Measurements from ENCODE around the gene KIF2A.

DNA sequence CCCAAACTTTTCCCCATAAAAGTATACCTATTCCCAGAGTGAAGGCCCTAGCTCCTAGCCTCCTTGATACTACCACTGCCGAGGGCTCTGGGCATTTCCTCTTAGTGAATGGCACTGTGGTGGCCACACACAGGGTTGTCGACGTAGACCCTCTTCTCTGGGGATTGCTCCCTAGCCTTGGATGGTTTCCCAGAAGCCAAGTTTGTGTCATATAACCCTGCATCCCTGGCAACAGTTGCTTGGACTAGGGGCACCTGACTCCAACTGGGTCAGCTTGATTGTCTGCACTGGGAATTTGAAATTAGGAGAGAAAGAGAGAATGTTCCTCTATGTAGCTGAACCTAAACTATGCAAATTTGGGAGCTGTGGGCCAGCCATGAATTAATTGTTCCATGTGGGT, 32.3 kb upstream of the KIF2A start:
- TF ChIP-seq EZH2 (IDR thresholded peaks at IDR 0.05; ENCODE audit: low read depth, low read length, severe bottlenecking): no peak
- TF ChIP-seq, protein P1, sequence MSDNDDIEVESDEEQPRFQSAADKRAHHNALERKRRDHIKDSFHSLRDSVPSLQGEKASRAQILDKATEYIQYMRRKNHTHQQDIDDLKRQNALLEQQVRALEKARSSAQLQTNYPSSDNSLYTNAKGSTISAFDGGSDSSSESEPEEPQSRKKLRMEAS (IDR thresholded peaks at IDR 0.05): no peak
- no peak for TF ChIP-seq POLR2AphosphoS5 (IDR thresholded peaks at IDR 0.05; ENCODE audit: low read depth, low read length)
- no peak for TF ChIP-seq TBP (IDR thresholded peaks at IDR 0.05; ENCODE audit: low read depth, low read length)
- no peak for TF ChIP-seq GTF2F1 (IDR thresholded peaks at IDR 0.05; ENCODE audit: borderline replicate concordance, low read depth, low read length)
- TF ChIP-seq, protein P2, sequence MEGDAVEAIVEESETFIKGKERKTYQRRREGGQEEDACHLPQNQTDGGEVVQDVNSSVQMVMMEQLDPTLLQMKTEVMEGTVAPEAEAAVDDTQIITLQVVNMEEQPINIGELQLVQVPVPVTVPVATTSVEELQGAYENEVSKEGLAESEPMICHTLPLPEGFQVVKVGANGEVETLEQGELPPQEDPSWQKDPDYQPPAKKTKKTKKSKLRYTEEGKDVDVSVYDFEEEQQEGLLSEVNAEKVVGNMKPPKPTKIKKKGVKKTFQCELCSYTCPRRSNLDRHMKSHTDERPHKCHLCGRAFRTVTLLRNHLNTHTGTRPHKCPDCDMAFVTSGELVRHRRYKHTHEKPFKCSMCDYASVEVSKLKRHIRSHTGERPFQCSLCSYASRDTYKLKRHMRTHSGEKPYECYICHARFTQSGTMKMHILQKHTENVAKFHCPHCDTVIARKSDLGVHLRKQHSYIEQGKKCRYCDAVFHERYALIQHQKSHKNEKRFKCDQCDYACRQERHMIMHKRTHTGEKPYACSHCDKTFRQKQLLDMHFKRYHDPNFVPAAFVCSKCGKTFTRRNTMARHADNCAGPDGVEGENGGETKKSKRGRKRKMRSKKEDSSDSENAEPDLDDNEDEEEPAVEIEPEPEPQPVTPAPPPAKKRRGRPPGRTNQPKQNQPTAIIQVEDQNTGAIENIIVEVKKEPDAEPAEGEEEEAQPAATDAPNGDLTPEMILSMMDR (IDR thresholded peaks at IDR 0.05; ENCODE audit: control extremely low read depth in 1 of 3, insufficient read depth in 1 of 3, low read depth in 1 of 3, low read length in 3 of 3): no peak
- no peak for TF ChIP-seq POLR2A (IDR thresholded peaks at IDR 0.05; ENCODE audit: control extremely low read depth in 1 of 2, low read depth in 2 of 2, low read length in 2 of 2)
- TF ChIP-seq CBX5 (IDR thresholded peaks at IDR 0.05; ENCODE audit: low read depth, low read length): no peak
- TF ChIP-seq, protein P3, sequence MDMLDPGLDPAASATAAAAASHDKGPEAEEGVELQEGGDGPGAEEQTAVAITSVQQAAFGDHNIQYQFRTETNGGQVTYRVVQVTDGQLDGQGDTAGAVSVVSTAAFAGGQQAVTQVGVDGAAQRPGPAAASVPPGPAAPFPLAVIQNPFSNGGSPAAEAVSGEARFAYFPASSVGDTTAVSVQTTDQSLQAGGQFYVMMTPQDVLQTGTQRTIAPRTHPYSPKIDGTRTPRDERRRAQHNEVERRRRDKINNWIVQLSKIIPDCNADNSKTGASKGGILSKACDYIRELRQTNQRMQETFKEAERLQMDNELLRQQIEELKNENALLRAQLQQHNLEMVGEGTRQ (IDR thresholded peaks at IDR 0.05; ENCODE audit: low read length): no peak
- no peak for TF ChIP-seq RBBP5 (IDR thresholded peaks at IDR 0.05; ENCODE audit: borderline replicate concordance, low read depth, low read length)
- TF ChIP-seq RAD21 (IDR thresholded peaks at IDR 0.05 in 1 of 2, conservative IDR thresholded peaks at IDR 0.05 in 1 of 2; ENCODE audit: low read depth in 2 of 2, low read length in 2 of 2): no peak

Measured in H1 (cell line).